ENCODE results near the gene NINJ1. TPM values are rescaled to one million over a fixed set of nuclear protein-coding genes. Genes with fewer than 3 reads are reported as not detected.
"Not testable (repeated sequence)": the region's sequence is repeated elsewhere in the genome, so short reads cannot be mapped to it uniquely, and the experiment has no call there.

NINJ1 gene
- polyA plus RNA-seq, 1 donor: 26.4 TPM

- DNase-seq (ENCODE audit: low read depth): no peak
Observed at GRCh38 chr9:93119703-93119952, 14.4 kb downstream of the NINJ1 start.

DNA sequence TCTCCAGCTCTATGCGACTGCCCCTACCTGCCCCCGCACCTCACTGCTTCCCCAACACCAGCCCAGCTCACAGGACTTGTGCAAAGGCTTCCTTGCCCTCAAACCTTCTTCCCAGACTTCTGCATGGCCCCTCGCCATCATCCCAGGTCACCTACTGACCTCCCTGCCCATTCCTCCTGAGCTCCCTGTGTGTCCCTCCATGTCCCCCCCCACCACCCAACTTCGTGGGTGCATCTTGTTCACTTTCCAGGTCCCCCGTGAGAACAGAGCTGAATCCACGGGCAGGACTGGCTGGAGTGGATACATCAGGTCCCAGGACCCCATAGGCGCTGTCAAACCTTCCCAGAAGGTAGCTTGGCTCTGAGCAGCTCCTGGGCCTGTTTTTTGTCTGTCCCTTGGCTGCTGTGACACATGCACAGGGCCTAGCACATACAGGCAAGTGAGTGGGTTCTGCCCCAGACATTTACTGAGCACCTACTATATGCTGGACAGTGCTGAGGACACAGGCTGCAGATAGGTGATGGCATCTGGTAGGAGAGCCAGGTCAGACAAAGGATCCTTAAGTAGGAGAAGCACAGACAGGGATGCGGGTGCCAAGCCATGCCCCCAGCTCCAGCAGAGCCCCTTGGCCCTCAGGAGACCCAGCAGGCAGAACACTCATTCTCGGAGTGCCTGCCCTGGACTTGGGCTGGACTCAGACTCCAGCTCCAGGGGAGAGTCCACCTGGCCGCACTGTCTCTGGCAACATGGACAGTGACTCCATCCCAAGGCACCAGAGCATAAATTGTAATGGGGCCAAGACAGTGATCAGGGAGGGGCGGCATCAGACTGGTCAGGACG is 15.0 kb downstream of the NINJ1 start:
- no peak for DNase-seq (ENCODE audit: low read depth)

- DNase-seq (ENCODE audit: low read depth): no peak
Observed at GRCh38 chr9:93117924-93118862, 15.9 kb downstream of the NINJ1 start.

DNA sequence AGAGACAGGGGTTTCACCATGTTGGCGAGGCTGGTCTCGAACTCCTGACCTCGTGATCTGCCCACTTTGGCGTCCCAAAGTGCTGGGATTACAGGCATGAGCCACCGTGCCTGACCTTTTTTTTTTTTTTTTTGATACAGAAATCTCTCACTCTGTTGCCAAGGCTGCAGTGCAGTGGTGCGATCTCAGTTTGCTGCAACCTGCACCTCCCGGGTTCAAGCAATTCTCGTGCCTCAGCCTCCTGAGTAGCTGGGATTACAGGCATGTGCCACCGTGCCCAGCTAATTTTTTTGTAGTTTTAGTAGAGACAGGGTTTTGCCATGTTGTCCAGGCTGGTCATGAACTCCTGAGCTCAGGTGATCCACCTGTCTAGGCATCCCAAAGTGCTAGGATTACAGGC is 16.5 kb downstream of the NINJ1 start:
- not testable (repeated sequence) for DNase-seq (ENCODE audit: low read depth)

GRCh38 chr9:93116072-93116961 is 17.7 kb downstream of the NINJ1 start:
- DNase-seq (ENCODE audit: low read depth): no peak

DNA sequence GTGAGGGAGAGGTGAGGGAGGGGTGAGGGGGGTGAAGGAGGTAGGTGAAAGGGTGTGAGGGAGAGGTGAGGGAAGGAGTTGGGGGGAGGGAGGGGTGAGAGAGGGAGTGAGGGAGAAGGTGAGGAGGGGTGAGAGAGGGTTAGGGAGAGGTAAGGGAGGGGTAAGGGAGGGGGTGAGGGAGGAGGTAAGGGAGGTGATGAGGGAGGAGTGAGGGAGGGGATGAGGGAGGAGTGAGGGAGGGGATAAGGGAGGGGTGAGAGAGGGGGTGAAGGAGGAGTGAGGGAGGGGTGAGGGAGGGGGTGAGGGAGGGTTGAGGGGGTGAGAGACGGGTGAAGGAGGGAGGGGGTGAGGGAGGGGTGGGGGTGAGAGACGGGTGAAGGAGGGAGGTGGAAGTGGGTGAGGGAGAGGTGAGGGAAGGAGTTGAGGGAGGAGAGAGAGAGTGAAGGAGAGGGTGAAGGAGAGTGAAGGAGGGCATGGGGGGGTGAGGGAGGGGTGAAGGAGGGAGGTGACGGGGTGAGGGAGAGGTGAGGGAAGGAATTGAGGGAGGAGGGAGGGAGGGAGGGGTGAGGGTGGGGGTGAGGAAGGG is 18.5 kb downstream of the NINJ1 start:
- DNase-seq (ENCODE audit: low read depth): no peak

DNA sequence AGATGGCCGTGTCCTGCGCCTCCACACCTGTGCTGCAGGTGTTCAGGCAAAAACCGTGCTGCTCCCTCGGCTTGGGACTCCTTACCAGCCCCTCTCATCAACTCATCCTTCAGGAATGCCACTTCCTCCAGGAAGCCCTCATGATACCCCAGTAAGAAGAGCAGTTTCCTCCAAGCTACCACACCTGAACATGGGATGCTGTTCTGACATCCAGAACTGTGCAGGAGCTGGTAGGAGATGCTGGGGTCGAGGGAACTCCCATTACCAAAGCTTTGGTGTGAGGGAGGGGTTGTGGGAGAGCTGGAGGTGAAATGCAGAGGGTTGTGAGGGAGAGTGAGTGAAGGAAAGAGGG is 19.1 kb downstream of the NINJ1 start:
- no peak for DNase-seq (ENCODE audit: low read depth)

GRCh38 chr9:93114169-93114983 is 19.7 kb downstream of the NINJ1 start:
- DNase-seq (ENCODE audit: low read depth): no peak

DNA sequence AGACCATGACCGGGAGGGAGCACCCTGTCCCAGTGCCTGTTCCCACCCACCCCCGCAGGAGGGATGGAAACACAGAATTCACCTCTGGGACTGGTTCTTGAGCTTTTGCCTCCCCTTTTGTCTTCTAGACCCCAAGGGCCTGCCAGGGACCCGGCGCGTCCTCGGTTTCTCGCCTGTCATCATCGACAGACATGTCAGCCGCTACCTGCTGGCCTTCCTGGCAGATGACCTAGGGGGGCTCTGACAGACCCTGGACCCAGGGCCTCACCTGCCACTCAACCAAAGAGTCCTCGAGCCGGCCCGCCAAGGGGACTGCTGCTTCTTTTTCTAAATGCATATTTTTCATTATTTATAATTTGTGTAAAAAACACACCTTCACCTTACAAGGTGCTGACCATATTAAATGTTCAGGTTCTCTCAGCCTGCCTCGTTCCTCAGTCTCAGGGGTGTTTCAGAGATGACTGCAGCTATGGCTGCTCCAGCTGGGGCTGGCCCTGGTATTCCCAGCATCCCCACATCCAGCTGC is 21.1 kb downstream of the NINJ1 start:
- DNase-seq (ENCODE audit: low read depth): no peak

GRCh38 chr9:93112116-93112863 is 21.8 kb downstream of the NINJ1 start:
- no peak for DNase-seq (ENCODE audit: low read depth)

DNA sequence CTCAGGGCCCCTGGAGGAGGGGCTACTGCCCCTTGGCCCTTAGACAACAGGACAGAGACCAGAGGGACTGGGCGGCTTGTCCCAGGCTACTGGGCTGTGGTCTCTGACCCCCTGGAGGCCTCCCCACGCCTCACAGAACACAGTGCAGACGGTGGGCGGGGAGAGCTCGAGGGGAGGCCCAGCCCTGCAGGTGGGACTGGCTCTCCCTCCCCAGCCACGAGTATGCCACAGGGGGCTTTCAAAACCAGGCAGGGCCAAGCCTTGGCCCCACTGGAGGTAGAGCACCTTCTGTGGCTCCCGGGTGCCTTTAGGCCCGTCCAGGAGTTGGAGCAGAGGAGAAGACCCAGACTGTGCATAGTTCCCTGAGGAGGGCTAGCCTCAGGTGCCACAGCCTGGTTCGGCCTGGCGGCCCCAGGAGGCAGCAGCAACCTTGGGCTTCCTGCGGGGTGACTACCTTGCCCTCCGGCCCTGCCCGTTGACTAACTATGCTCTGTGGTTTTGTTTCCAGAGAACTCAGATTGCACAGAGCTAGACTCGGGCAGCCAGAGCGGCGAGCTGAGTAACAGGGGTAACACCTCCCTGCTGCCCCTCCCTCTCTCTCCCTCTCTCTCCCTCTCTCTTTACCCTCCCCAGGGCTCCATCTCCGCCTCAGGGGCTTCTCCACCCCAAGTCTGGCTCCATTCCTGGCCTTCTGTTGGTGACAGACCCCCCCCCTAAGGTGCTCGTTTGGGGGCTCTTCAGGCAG is 22.5 kb downstream of the NINJ1 start:
- no peak for DNase-seq (ENCODE audit: low read depth)

GRCh38 chr9:93111001-93111370 is 23.1 kb downstream of the NINJ1 start:
- DNase-seq (ENCODE audit: low read depth): no peak

DNA sequence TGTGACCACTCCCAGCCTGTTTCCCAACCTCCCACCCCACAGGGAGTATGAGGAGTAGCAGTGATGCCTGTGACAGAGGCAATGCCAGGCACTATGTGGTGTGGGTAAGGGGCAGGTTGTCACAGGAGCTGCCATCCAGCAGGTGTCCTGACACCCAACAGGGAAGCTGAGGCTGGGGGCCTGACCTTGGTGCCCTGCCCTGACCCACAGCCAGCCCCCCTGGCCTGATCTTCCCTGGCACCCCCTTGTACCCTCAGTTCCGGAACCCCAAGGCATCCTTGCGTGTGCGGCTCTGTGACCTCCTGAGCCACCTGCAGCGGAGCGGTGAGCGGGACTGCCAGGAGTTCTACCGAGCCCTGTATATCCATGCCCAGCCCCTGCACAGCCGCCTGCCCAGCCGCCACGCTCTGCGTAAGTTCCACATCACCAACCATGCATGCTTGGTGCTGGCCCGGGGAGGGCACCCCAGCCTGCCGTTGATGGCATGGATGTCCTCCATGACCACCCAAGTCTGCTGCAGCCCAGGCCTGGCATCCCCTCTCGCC is 23.7 kb downstream of the NINJ1 start:
- no peak for DNase-seq (ENCODE audit: low read depth)

- no peak for DNase-seq (ENCODE audit: low read depth)
Observed at GRCh38 chr9:93108291-93109041, 25.6 kb downstream of the NINJ1 start.

- no peak for DNase-seq (ENCODE audit: low read depth)
Observed at GRCh38 chr9:93107825-93108161, 26.3 kb downstream of the NINJ1 start.

GRCh38 chr9:93107151-93107824 is 26.8 kb downstream of the NINJ1 start:
- DNase-seq (ENCODE audit: low read depth): no peak

GRCh38 chr9:93105620-93106019 is 28.4 kb downstream of the NINJ1 start:
- no peak for DNase-seq (ENCODE audit: low read depth)

- DNase-seq (ENCODE audit: low read depth): not testable (repeated sequence)
Observed at GRCh38 chr9:93101086-93101485, 33.0 kb downstream of the NINJ1 start.

Data from forelimb muscle (tissue), 1 donor.